HG03565 (cell line): ENCODE data around the gene TOR1B.

ENCODE experiments used
- ATAC-seq: cut with Tn5 transposase; IDR thresholded peaks from one replicate; pipeline ENCODE4 v1.9.1; 2021; ENCODE audit warnings: mild to moderate bottlenecking, moderate library complexity; ENCODE audit not compliant: unreplicated experiment

TOR1B gene

DNA sequence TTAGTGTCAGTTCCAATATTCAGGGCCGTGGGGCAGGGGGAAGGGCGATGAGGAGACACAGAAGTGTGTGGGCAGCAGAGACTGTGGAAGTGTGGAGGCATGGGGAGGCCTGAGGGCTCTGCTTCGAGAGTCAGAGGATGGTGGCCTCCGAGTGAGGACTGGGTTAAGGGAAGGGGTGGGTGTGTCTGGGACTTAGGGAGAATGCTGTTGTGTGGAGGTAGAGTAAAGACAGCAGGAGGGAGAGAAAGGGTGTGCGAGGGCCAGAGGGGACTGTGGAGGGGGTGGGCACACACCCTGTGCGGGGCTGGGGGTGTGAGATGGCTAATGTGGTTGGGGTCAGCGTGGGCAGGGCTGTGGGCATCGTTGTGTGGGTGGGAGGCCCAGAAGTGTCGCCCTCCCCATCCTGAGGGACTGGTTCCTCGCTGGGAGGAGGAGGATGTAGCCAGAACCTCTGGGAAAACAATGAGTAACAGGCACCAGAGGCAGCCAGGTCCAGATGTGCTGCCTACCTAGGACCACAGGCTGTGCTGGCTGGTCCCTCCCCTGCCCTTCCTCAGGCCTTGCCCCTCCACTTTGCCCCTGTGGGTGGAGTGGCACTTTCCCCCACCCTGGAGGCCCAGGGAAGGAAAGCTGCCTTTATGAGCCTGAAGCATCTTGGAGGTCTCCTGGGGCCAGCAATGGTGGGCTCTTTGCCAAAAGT lies 36.5 kb downstream of the TOR1B start:
- no peak for ATAC-seq

DNA sequence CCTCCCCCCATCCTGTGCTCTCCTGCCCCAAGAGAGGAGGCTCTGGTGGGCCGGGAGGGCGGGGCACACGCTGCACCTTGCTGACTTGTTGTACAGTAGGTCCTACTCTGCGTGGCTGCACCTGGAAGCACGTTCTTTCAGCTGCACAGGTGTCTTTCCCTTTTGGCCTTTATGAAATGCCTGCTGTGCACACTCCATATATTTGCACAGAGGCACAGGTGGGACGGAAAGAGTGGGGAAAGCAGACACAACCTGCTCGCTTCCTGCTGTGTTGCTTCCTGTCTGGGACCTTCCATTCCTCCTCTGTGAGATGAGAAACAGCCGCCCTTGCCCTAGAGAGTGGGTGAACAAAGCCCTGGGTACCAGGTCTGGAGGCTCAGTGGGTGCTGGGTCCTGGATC lies 37.0 kb downstream of the TOR1B start:
- no peak for ATAC-seq

DNA sequence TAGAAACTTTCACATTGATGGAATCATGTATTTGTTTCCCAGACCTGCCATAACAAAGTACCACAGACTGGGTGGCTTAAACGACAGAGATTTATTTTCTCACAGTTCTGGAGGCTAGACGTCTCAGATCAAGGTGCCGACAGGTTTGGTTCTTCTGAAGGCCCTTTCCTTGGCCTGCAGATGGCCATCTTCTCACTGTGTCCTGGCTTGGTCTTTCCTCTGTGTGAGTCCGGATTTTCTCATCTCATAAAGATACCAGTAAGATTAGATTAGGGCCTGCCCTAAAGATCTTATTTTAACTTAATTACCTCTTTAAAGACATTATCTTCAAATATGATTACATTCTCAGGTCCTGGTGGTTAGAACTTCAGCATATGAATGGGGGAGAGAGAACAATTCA lies 38.1 kb downstream of the TOR1B start:
- ATAC-seq, result no peak

DNA sequence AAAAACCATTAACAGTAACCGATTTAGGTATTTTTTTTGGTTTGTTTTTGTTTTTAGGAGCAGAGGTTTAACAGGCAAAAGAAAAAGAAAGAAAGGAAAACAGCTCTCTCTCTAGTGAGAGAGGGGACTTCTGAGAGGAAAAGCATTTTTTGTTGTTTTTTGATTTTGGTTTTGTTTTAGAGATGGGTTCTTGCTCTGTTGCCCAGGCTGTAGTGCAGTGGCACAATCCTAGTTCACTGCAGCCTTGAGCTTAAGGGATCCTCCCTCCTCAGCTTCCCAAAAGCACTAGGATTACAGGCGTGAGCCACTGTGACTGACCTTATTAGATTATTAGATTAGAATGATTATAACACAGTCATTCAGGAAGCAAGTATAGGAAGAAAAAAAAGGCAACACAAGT lies 42.4 kb downstream of the TOR1B start:
- no peak for ATAC-seq

DNA sequence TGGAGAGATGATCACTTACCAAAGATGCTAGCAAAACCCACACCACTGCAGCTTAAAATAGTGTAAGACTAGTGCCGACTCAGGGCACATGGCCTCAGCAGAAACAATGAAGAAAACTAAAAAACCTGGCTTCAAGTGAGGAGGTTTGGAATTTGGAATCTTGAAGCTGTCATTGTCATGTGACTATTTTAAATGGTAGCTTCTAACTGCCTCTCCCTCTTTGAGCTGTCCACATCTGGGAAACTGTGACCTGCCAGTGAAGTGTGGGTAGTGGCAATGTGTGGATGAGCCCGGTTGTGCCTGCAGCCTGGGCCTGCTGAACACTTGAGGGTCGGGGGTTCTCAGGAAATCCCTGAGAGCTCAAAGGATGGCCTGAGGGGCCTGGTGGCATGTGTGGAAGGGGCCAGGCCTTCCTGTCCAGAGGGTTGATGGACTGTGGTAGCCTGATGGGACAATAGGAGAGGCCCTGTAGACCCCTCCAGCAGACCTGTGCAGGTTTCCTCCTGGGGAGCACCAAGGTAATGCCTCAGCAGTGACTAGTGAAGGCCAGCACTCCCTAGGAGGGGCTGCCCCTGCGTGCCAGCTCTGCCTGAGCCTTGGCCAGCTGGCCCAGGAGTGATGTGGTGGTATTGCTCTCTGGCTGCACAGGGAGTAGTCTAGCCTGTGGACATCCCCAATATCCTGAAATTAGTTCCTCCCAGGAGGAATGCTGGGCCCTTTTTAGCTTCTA lies 45.9 kb downstream of the TOR1B start:
- no peak for ATAC-seq

DNA sequence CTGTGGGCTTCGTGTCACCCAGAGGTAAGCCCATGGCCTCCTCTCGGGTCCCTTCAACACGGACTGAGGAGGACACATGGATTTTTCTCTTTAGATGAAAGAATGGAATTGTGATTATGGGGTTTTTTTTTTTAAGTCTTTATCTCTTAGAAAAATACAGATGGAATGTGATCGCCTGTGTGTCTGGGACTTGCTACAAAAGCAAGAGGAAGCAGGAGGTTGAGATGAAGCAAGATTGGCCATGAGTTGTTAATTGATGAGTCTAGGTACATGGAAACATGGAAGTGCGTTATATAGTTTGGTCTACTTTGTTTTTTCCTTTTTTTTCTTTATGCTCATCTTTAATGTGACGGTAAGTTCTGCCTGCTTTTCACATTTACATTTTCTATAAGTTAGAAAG lies 46.9 kb downstream of the TOR1B start:
- no peak for ATAC-seq

DNA sequence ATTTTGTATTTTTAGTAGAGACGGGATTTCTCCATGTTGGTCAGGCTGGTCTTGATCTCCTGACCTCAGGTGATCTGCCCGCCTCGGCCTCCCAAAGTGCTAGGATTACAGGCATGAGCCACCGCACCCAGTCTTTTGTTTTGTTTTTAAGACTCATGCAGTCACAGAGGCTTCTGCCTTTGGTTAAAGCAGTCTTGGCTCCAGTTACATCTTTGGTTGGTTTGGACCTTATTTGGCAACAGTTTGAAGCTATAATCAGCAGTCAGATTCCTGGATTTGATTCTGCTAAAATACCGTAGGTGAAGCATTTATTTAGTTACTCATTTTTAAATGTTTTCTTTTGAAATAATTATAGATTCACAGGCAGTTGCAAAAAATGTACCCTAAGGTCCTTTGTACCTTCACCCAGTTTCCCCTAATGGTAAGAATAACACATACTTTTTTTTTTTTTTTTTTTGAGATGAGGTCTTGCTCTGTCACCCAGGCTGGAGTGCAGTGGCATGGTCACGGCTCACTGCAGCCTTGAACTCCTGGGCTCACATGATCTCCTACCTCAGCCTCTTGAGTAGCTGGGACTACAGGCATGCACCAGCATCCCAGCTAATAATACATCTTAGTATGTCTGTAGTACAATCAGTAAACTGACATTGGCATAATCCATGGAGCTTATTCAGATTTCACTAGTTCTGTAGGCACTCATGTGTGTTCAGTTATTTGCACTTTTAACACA lies 48.0 kb downstream of the TOR1B start:
- no peak for ATAC-seq

DNA sequence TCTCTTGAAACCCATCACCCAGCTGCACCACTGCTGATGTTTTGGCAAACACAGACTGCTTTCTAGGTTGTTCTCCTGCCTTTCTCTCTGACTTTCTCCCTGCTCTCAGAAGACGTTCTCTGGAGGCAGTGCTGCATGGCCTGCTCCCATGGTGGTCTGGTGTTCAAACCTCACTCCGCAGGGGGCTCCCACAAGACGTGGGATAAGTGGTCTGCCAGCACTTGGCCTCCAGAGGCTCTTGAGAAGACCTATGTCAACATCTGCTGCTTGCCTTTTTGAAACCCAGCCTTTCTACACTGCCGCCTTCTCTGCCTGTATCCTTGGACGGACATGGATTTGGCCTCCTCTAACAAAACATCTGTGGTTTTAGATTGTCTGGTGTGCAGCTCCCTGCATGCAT lies 48.8 kb downstream of the TOR1B start:
- ATAC-seq, result no peak

DNA sequence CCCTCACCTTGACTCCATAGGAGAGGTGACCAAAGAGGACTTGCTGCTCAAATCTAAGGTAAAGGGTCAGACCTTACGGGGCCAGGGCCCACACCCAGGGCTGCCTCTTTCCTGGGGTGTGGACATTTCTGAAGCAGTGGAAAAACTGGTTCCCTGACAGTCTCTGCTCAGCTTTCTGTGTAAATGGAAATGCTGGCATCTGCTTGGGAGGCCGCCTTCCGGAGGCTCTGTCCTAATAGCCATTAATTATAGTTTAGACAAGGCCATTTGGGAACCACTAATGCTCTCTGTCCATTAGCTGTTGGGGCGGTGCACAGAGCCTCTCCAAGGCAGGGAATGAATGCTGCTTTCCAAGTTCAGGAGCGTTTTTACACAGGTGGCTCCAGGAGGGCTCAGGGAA lies 49.6 kb downstream of the TOR1B start:
- ATAC-seq, result no peak

DNA sequence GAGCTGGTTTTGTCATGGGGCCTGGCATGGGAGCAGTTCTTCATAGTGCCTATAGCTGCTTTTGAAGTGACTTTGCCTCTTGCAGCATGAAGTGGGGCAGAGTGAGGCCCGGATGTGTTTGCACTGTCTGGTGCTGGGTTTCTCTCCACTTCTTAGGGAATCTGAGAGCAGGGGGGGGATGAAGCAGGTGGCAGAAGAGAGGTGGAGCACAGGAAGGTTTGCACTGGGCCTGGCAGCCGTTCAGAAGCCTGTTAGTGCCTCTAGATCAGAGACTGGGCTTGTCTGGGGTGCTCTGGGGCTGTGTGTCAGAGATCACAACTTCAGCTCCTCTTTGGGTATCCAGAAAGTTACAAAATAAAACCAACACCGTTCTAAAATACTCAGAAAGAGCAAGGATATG lies 50.6 kb downstream of the TOR1B start:
- no peak for ATAC-seq

DNA sequence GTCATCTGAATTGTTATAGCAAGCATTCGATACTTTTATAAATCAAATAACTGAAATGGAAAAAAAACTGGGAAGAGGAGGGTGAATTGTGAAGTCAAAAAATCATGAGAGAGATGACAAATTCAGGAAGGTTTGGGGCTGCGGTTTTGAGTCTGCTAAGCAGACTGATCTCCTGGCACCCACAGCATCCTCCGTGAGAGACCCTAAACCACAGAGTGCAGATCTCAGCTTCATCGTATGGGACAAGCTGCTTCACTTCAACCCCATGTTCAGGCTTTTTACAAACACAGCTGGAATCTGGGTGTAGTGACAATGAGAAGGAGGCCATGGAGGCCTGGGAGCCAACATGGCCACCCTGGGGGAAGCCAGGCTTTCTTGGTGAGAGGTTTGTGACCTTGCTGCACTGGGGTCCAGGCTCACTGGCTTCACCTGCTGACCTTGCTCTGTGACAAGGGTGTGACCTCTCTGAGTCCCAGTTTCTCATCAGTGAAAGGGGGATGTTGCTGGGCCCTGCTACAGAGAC lies 51.7 kb downstream of the TOR1B start:
- ATAC-seq, result no peak

DNA sequence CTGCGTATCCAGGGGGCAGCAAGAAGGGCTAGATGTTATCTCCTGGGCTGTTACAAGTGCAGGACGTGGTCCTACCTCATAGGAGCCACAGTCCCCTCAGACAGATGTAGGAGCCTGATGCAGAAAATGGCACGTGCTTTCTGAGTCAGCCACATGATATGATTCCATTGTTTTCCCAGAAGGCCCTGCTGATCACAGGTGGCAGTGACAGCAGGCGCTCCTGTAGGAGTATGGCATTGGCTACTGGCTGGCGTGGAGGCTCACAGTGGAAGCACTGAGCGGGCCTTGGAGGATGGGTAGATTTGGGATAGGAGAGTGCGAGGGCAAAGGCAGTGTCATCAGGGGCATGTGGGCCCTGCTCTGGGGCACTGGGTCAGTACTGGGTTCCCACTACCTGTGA lies 54.2 kb downstream of the TOR1B start:
- ATAC-seq, result no peak

DNA sequence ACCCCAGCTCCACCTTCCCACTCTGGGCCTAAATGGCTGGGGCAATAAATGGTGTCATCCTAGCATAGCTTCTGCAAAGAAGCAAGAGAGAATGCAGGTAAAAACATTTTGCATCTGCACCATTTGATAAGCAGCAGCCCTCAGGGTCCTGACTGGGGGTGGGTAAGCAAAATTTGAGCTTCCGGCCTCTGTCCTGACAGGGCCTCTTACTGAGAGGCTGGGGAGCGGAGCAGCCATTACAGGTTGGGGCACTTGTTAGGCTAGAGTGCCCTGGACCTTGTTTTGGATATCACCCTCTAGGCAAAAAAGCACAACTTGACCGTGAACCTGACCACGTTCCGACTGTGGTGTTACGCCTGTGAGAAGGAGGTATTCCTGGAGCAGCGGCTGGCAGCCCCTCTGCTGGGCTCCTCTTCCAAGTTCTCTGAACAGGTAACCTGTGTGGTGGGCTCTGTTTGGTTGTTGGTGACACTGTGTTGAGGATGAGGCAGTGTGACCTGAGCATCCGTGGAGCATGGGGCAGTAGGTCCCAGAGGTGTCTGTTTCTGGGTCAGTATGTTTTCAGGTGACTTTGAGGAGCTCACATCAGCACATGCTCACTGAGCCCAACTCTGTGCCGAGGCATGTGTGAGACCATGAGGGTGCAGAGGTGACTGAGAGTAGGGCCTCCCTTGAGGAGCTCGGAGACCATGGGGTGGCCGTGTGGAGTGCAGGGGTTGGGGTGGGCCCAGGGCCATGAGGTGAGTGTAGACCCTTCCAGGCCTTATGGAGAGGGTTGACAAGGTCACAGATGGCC lies 55.4 kb downstream of the TOR1B start:
- no peak for ATAC-seq
